GDM1 (cell line): ENCODE results near the gene OSGIN1.

Experiments
- DNase-seq: peaks from one replicate; lab custom pipeline; 2025; lab: John Stamatoyannopoulos, UW

OSGIN1 gene

GRCh38 chr16:83952940-83953795 lies at the start of gene OSGIN1:
TSS of gene OSGIN1 (plus strand) at chr16:83953240. CDS start at chr16:83957672, 4,432 bp downstream.
- DNase-seq, result peak; percentile 39

DNA sequence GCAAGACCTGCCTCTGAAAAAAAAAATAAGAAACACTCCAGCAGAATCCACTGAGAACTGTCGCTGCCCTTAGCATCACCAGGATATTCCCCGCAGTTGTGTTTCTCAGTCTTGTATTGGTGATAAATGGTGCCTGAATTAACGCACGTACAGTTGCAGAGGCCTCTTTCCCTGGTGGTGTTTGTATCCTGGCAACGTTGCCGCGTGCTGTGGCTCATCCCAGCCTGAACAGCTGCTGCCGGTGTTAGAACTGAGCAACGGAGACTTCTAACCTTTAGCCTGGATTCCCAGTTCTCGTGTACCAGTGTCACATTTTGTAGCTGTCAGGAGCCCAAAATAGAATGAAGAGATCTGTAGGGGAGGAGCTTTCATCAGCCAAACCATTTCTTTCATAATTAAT lies 49.3 kb upstream of the OSGIN1 start:
- no peak for DNase-seq

DNA sequence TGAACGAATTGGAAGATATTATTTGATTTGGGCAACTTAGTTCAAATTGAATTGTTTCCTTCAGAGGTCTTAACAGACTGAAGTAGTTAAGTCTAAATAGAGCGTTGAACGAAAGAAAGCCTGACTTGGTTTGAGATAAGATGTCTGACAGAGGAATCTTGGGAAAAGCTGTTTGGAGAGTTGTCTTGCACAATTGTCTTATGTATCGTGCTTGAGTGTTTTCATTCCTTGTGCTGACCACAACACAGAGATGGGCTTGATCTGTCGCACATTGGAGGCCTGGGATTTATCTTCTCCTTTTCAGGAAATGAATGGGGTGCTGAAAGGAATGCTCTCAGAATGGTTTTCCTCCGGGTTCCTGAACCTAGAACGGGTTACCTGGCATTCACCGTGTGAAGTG lies 46.4 kb upstream of the OSGIN1 start:
- DNase-seq, result no peak

- DNase-seq, result no peak
These were observed 45.9 kb upstream of the OSGIN1 start for GRCh38 chr16:83907111-83907510.

GRCh38 chr16:83907631-83908250 lies 45.3 kb upstream of the OSGIN1 start:
- no peak for DNase-seq

- no peak for DNase-seq
These were observed 44.2 kb upstream of the OSGIN1 start for GRCh38 chr16:83908798-83909197.

DNA sequence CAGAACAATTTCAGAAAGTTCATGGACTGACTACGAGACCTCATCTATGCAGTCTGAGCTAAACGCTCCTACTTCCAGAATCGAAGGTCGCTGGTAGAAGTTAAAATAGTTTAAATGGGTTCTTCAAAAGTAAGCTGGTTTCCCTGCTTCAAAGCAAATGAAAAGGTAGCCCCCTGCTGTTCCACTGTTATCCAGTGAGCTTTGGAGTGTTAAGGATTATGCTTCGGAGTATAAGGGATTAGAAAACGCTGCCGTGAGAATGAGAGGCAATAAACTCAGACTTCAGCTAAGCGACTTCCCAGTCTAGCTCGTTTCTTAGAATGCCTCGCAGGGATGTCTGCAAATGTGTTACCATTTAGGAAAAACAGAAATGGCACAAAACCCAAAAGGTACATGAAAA lies 41.8 kb upstream of the OSGIN1 start:
- DNase-seq, result no peak

- DNase-seq, result no peak
These were observed 40.4 kb upstream of the OSGIN1 start for GRCh38 chr16:83912519-83913244.

GRCh38 chr16:83913245-83913633 lies 39.8 kb upstream of the OSGIN1 start:
- DNase-seq, result no peak

GRCh38 chr16:83914091-83914710 lies 38.8 kb upstream of the OSGIN1 start:
- DNase-seq, result no peak

- DNase-seq, result no peak
These were observed 38.0 kb upstream of the OSGIN1 start for GRCh38 chr16:83915081-83915480.

DNA sequence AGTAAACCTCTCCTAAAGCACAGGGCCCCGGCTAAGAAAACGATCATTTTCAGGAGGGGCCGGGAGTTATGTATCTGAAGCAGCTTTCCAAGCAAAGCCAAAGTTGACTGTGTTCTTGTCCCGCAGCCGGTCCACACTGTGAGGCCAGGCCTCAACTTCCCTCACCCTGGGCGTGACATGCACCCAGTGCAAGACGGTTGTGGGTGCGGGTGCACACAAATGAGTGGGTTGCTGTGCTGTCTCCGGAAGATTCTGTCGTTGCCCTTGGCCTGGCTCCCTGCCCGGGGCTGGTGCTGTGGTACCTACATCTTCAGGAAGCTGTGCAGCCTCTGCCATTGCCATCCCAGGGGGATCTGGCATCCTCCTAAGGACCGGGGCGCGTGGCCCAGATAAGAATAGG lies 37.5 kb upstream of the OSGIN1 start:
- no peak for DNase-seq

DNA sequence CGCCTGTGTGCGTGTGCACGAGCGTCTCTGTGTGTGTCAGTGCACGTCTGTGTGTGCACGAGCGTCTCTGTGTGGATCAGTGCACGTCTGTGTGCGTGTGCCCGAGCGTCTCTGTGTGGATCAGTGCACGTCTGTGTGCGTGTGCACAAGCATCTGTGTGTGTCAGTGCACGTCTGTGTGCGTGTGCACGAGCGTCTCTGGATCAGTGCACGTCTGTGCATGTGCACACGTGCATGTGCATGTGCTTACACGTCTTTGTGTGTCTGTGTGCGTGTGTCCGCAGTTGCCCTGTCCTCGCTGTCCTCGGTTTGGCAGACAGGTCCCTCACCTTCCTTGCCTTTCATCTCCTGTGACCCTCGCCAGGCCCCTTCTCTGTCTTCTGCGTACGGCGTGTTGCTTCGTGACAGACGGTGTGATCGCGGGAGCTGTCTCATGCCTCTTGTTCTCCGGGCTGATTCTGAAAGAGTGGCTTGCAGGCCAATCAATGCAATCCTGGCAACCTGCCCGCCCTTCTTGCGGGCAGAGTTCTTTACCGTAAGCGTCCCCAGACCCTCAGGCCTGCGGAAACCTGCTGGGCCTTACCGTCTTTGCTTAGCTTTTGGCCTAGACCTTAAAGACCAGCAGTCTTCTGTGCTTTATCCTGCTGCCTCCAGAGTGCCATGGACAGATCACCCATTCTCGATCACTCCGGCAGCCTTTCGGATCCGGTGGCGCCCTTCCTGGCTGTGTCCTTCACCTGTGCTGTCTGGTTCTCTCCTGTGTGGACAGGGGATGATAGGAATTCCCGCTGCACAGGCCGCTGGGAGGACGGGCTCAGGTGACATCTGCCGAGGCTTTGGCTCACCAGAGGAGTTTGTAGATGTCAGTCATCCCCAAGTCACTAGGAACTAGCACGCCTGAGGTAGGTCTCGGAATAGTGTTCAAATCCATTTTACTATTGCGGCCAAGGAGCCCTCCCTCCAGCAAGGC lies 35.6 kb upstream of the OSGIN1 start:
- DNase-seq, result no peak

GRCh38 chr16:83920894-83921491 lies 32.0 kb upstream of the OSGIN1 start:
- DNase-seq, result no peak

DNA sequence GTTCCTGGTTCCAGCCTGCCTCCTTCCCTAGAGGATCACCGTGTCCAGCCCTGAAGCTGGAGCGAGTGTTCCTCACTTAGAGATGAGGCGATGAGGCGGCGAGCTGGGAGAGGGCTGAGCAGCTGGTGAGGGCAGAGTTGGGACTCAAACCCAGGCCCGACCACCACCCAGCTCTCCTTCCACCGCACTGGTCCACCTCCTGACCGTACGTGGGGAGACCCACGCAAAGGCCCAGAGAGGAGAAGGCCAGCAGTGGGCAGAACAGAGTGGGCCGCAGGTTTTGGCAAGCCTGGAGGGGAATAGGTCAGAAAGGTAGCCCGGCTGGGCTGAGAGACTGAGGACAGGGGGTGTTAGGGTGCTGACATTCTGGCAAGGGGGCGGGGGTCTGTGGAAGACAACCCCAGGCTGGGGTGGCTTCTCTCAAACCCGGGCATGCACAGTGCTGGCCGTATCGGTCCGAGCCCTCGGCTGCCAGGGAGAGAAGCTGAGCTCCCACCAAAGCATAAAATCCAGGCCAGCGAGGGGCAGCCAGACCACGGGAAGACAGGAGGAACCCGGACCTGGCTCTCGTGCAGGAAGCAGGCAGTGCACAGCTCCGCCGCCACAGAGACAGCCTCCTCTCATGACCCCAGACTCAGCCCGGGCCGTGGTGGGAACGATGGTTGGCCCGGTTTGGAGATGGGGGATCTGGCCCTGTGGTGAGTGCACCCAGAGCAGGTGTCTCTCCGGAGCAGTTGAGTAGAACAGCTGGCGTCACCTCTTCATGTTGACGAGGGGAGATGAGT lies 29.3 kb upstream of the OSGIN1 start:
- DNase-seq, result no peak

DNA sequence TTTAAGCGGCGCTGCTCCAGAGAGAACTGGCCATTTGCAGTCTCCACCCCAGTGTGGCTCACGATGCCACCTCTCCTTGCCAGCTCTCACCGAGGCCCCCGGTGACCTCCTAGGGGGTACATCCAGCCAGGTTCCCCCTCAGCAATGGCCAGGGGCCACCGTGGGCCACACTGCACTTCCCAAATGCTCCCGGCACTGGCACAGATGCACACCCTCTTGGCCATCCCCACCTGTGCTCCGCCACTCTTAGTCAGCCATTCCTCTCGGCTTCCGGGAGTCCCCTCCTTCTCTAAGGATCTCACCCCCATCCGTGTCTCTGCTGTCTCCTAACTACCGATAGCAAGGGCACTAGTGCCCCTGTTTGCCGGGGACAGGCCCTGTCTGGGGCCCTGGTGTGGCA lies 28.4 kb upstream of the OSGIN1 start:
- DNase-seq, result no peak

- no peak for DNase-seq
These were observed 27.7 kb upstream of the OSGIN1 start for GRCh38 chr16:83925095-83925905.

DNA sequence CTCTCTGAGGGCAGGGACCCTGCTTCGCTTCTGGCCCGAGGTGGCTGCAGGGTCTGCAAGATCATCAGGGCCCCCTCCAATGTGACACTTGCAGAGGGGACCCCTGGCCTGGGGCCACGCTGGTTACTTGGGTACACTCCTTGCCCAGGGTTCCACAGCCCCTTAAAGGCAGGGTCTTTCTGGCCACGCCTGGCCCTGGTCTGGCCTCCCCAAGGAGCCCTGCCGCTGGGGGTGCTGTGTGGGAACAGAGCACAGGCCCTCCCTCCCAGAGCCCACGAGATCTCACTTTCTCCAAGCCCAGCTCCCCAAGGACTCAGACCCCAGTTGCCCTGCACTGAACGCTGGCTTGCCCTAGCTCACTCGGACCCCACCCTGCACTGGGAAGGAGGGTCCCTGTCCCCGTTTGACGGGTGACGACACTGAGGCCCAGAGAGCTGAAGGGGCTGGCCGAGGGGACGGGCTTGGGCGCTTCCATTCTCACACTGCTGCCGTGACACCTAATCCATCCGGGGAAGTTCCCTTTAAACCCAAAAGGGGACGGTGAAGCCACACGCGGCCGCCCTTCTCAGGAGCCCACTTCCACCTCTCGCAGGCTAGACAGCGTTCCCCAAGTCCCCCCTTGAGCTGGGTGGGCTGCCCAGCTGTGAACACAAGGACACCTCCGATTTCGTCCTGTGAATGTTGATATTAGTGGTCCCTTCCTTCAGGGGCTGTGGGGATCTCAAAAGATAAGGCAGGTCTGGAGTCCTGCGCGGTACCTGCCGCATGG lies 26.9 kb upstream of the OSGIN1 start:
- DNase-seq, result no peak
